ENCODE measurements around the gene CDCA7.
"Not testable (repeated sequence)": the region's sequence is repeated elsewhere in the genome, so short reads cannot be mapped to it uniquely, and the experiment has no call there.

The CDCA7 gene

DNA sequence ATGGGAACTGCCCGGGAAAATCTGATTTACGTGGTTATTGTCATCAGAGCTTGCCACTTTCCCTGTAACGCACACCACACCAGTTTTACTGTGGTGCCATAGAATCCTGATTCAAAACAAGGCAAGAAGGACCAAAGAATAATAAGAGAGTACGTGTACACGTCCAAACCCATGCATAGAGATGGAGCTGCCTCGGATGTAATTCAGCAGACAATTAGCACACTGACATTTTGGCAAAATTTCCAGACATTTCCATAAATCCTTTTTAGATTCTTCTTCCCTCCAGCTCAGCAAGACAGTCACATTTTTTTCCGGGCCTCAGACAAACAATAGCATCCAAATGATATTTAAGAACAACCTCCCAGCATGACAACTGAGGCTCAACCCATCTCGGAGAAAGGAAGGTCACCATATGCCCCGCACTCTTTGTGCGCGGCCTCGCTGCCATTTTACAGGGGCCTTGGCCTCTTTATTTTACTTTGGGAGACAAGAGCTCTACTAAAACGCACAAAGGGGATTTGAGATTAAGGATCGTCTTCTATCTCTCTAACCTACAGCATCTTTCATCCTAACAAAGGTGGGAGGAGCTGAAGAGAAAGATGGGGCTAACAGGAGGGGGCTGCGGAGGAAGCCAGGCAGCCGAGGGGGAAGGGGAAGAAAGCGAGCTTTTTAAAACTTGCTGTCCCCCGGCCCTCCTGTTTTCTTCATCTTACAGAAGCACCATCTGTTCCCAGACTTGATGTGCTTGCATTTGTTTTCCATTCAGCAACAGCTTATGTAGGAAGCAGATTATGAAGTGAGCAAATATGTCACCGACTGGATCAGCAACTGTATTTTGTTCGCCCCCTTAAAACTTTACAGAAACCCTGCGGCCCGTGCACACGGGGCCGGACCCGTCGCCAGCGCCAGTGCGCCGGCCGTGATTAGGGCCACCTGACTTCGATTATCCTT lies 61.0 kb downstream of the CDCA7 start:
- DNase-seq (ENCODE audit: low read depth, low spot score), result no peak
- POLR2A ChIA-PET, result no interaction called here

GRCh38 chr2:173416415-173417152 lies 61.9 kb downstream of the CDCA7 start:
- DNase-seq (ENCODE audit: low read depth, low spot score); POLR2A ChIA-PET; H3K4me3 ChIP-seq (ENCODE audit: low read depth, low read length): not testable (repeated sequence)
- CTCF ChIA-PET, result interaction anchor here (0.7 to 7.8 kb wide), 4 partner anchors 10 to 928 kb away, joined by 3 to 80 read pairs (median 6); no protein-coding TSS in a partner anchor

More for the DNA sequence above, 61.0 kb downstream of the CDCA7 start:
- CTCF ChIA-PET, result interaction anchor here (0.8 to 7.8 kb wide), 5 partner anchors 9 to 929 kb away, joined by 3 to 80 read pairs (median 5); no protein-coding TSS in a partner anchor
- no peak overlapping the region for H3K4me3 ChIP-seq (ENCODE audit: low read depth, low read length)
- TF ChIP-seq CTCF (IDR thresholded peaks at IDR 0.05; ENCODE audit: insufficient read depth, low read length, missing control alignments), result no peak

DNA sequence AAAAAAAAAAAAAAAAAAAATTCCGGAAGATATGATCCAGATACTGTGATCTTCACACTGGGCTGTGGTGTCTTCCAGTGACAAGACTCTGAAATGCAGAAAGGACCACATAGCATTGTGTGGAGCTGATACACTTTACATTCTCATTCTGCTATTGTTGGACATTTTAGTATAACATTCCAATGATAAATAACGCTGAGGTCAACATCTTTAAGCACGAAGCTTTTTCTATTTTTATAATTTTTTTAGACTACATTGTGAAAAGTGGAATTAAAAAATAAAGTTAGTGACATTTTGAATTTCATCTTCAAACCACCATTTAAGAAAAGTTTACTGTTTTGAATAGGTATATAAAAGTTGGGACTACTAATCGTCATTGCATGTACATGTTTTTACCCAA lies 62.7 kb downstream of the CDCA7 start:
- no peak for DNase-seq (ENCODE audit: low read depth, low spot score)
- ChIA-PET POLR2A (no interaction called here), CTCF (interaction anchor here (0.7 kb wide), 1 partner anchor 927 kb away, joined by 3 read pairs; no protein-coding TSS in a partner anchor)
- H3K4me3 ChIP-seq (ENCODE audit: low read depth, low read length), result no peak overlapping the region
- TF ChIP-seq CTCF (IDR thresholded peaks at IDR 0.05; ENCODE audit: insufficient read depth, low read length, missing control alignments), result no peak

DNA sequence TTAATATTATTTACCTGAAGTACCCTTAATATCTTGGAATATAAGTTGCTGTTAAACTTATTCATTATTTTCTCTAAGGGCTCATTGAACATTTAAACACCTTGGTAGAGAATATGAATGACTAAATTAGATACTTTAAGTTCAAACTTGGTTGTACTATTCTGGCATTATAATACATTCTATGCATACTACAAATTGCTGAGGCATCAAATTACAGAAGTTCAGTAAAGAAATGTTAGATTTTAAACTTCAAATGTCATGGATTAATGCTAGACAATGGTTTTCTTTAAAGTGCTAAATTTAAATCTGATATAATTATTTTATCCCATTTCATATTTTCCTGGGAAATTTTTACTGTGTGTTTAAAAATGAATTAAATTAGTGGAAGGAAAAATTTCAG lies 63.1 kb downstream of the CDCA7 start:
- no peak for TF ChIP-seq CTCF (IDR thresholded peaks at IDR 0.05; ENCODE audit: insufficient read depth, low read length, missing control alignments)
- no peak overlapping the region for H3K4me3 ChIP-seq (ENCODE audit: low read depth, low read length)
- DNase-seq (ENCODE audit: low read depth, low spot score), result no peak
- CTCF ChIA-PET, result interaction anchor here (2.0 kb wide), 1 partner anchor 7 kb away, joined by 5 read pairs; no protein-coding TSS in a partner anchor
- POLR2A ChIA-PET, result no interaction called here
